ENCODE results near the gene ADK. TPM values are rescaled to one million over a fixed set of nuclear protein-coding genes. Genes with fewer than 3 reads are reported as not detected.
"Not testable (repeated sequence)": the region's sequence is repeated elsewhere in the genome, so short reads cannot be mapped to it uniquely, and the experiment has no call there.

The ADK gene
- total RNA-seq, 2 donors from 2014 or later, result 14.4 to 24.3 TPM

DNA sequence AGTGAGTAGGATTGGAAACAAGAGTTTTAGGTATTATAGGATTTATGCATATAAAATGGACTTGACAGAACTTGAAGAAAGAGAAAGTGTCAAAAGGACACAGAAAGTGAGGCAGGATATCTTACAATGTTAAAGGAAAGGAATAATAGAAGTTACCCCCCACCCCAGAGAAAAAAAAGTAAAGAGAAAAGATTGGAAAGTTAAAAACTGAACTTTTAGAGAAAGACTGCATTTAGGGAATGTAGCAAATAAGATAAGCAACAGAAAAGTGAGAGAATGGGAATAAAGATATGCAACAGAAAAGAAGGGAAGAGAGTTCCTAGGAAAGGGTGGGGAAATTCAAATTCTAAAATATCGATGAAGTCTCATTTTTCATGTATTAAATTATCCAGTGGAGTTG lies 424.9 kb downstream of the ADK start:
- Histone ChIP-seq H3K4me3 (no peak overlapping the region), H3K9me3 (no peaks in the 10 kb centered on the region), H3K27ac (no peak overlapping the region), H3K27me3 (replicated peaks; ENCODE audit: insufficient read depth) (no peaks in the 10 kb centered on the region), H3K36me3 (no peaks in the 10 kb centered on the region), H3K4me1 (ENCODE audit: control insufficient read depth in 1 of 2, low read depth in 2 of 2) (no peaks in the 10 kb centered on the region)
- TF ChIP-seq, protein P1, sequence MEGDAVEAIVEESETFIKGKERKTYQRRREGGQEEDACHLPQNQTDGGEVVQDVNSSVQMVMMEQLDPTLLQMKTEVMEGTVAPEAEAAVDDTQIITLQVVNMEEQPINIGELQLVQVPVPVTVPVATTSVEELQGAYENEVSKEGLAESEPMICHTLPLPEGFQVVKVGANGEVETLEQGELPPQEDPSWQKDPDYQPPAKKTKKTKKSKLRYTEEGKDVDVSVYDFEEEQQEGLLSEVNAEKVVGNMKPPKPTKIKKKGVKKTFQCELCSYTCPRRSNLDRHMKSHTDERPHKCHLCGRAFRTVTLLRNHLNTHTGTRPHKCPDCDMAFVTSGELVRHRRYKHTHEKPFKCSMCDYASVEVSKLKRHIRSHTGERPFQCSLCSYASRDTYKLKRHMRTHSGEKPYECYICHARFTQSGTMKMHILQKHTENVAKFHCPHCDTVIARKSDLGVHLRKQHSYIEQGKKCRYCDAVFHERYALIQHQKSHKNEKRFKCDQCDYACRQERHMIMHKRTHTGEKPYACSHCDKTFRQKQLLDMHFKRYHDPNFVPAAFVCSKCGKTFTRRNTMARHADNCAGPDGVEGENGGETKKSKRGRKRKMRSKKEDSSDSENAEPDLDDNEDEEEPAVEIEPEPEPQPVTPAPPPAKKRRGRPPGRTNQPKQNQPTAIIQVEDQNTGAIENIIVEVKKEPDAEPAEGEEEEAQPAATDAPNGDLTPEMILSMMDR (IDR thresholded peaks at IDR 0.05), result no peak
- DNase-seq (ENCODE audit: low spot score) (no peak), ATAC-seq (ENCODE audit: insufficient number of reproducible peaks, low FRiP score, low read depth) (no peak)

DNA sequence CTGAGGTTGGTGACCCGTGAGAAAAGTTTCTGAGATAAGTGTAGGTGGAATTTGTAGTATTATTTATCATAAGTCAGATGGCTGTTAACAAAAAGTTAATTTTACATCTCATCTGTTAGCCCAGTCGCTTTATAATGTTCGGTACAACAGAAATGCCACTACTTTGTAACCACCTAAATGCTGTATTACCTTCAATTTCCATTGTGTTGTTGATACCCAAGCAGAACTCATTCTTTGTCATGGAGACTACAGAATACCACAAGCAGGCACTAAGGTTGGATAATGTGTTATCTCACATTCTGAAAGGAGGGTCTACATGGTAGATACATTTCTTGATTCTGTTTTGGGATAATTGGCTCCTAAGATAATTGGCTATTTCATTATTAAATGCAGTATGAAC lies 425.6 kb downstream of the ADK start:
- H3K27me3 ChIP-seq (replicated peaks; ENCODE audit: insufficient read depth), result no peaks in the 10 kb centered on the region
- TF ChIP-seq, protein P1 (IDR thresholded peaks at IDR 0.05), result no peak
- DNase-seq (ENCODE audit: low spot score), result no peak
- H3K27ac ChIP-seq, result no peak overlapping the region
- H3K4me3 ChIP-seq, result no peak overlapping the region
- no peaks in the 10 kb centered on the region for H3K4me1 ChIP-seq (ENCODE audit: control insufficient read depth in 1 of 2, low read depth in 2 of 2)
- no peaks in the 10 kb centered on the region for H3K36me3 ChIP-seq
- no peak for ATAC-seq (ENCODE audit: insufficient number of reproducible peaks, low FRiP score, low read depth)
- no peaks in the 10 kb centered on the region for H3K9me3 ChIP-seq

GRCh38 chr10:74580438-74580837 lies 429.4 kb downstream of the ADK start:
- not testable (repeated sequence) for H3K4me1 ChIP-seq (ENCODE audit: control insufficient read depth in 1 of 2, low read depth in 2 of 2); ATAC-seq (ENCODE audit: insufficient number of reproducible peaks, low FRiP score, low read depth); H3K27ac ChIP-seq

DNA sequence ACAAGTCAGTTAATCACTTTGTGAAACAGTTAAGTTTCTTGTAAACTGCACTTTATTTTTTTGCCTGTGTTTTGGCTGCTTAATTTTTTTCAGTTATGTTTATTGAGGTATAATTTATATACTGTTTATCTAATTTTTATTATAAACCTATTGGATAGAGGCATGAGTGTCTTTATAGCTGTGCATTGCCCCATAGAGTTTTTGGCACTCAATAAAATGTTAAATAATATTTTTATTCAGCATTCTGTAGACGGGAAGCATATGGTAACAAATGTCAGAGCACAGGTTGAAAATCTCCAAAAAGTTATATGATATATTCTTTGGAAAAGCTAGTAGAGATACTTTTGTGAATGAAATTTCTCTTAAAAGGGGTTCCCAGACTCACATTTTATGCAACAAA lies 431.5 kb downstream of the ADK start:
- Histone ChIP-seq H3K4me1 (ENCODE audit: control insufficient read depth in 1 of 2, low read depth in 2 of 2) (peaks cover 8 to 25% of the 10 kb centered on the region in 2 donors), H3K27me3 (replicated peaks; ENCODE audit: insufficient read depth) (no peaks in the 10 kb centered on the region), H3K4me3 (no peak overlapping the region), H3K36me3 (no peaks in the 10 kb centered on the region), H3K9me3 (no peaks in the 10 kb centered on the region), H3K27ac (no peak overlapping the region)
- TF ChIP-seq, protein P1 (IDR thresholded peaks at IDR 0.05), result no peak
- DNase-seq (ENCODE audit: low spot score), result no peak
- no peak for ATAC-seq (ENCODE audit: insufficient number of reproducible peaks, low FRiP score, low read depth)

More at GRCh38 chr10:74580438-74580837, 429.4 kb downstream of the ADK start:
- not testable (repeated sequence) for H3K9me3 ChIP-seq; DNase-seq (ENCODE audit: low spot score); H3K27me3 ChIP-seq (replicated peaks; ENCODE audit: insufficient read depth); H3K36me3 ChIP-seq; H3K4me3 ChIP-seq

DNA sequence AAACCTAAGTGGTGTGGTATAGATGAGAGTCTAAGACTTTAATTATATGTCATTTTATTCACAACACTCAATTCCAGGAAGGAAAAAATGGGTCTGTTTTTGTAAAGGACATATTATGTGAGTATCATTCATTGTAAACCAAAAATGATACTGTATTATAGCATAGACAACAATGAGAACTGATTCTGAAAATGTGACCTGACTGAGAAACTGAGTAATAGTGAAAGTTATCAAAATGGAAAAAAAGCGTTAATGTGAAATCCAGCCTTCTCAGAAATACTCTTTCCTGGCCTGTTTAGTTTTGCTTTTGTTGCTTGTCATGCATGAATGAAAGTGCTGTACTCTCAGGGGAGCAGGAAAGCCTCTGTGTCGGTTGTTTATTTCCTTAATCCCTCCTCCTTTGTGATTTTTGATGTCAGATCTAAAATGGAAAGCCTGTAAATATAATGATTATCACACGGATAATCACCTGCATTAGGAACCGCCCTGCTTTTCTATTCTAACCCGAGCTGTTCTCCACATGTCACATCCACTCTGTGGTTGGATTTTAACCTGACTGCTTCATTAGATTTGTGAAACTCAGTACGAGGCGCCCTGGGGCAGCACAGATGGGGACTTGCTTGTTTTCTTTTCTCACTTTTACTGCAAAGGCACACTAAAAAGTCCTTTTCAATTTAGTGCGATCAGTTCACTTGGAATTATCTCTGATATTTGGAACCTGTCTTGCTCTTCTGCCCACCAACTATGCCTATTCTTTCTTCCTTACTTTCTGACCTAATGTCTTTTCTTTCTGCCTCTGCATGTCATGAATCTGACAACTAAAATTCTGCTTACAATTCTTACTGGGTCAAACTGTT lies 434.4 kb downstream of the ADK start:
- no peak for ATAC-seq (ENCODE audit: insufficient number of reproducible peaks, low FRiP score, low read depth)
- TF ChIP-seq, protein P1 (IDR thresholded peaks at IDR 0.05), result no peak
- Histone ChIP-seq H3K36me3 (no peaks in the 10 kb centered on the region), H3K27ac (no peak overlapping the region), H3K4me3 (peak overlapping the region; percentile 61), H3K9me3 (no peaks in the 10 kb centered on the region), H3K27me3 (replicated peaks; ENCODE audit: insufficient read depth) (no peaks in the 10 kb centered on the region), H3K4me1 (ENCODE audit: control insufficient read depth in 1 of 2, low read depth in 2 of 2) (peaks cover 23 to 49% of the 10 kb centered on the region in 2 donors)
- DNase-seq (ENCODE audit: low spot score), result no peak

Measured in thoracic aorta (tissue), 2 donors.